ENCODE data around the gene TPSG1. TPM values are rescaled to one million over a fixed set of nuclear protein-coding genes. Genes with fewer than 3 reads are reported as not detected.

Gene TPSG1
- total and polyA plus RNA-seq, 10 of the 15 experiments (the other 5 are each of a cell fraction or from before 2014, with no cell fraction given): not detected

DNA sequence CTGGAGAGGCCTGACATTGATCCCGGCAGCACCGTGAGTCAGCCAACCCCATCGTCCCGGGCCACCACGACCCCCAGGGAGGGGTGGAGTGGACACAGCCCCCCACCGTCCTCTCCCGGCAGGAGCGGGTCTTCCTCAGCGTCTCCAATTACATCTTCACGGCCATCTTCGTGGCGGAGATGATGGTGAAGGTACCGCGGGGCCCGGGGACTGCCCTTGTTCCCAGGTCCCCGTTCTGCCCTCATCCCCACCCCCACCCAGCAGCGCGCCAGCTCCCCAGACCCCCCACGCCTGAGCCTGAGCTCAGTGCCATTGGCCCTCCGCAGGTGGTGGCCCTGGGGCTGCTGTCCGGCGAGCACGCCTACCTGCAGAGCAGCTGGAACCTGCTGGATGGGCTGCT lies 14.6 kb downstream of the TPSG1 start:
- FAIRE-seq (no peak), DNase-seq (ENCODE audit: low read depth, low spot score) (no peak), ATAC-seq (no peak)
- SMC1A ChIA-PET (ENCODE audit: uncharacterized antibody, unreplicated experiment): no interaction called here
- Histone ChIP-seq H4K20me1 (ENCODE audit: control insufficient read depth, insufficient read depth) (no peaks in the 10 kb centered on the region), H3K36me3 (ENCODE audit: control insufficient read depth in 2 of 2, insufficient read depth in 2 of 2, low read length in 1 of 2) (no peaks in the 10 kb centered on the region), H3K9me3 (replicated peaks; ENCODE audit: control insufficient read depth, insufficient read depth, low read length) (no peaks in the 10 kb centered on the region), H3K4me2 (ENCODE audit: control insufficient read depth, insufficient read depth) (no peak overlapping the region), H3K4me1 (ENCODE audit: control insufficient read depth, insufficient read depth, low read length) (no peaks in the 10 kb centered on the region), H2AFZ (ENCODE audit: control insufficient read depth, low read depth, low read length) (no peak overlapping the region), H3K4me3 (no peak overlapping the region), H3K9ac (ENCODE audit: control insufficient read depth, insufficient read depth, low read length) (no peak overlapping the region), H3K79me2 (ENCODE audit: control insufficient read depth, insufficient read depth, low read length) (no peaks in the 10 kb centered on the region), H3K27me3 (replicated peaks in 1 of 2; ENCODE audit: control insufficient read depth in 2 of 2, insufficient read depth in 2 of 2, low read length in 1 of 2) (no peaks in the 10 kb centered on the region), H3K27ac (ENCODE audit: control insufficient read depth, insufficient read depth) (no peak overlapping the region)
- TF ChIP-seq ZNF384 (IDR thresholded peaks at IDR 0.05; ENCODE audit: borderline replicate concordance, low read depth, low read length): no peak
- TF ChIP-seq ZSCAN29 (IDR thresholded peaks at IDR 0.05): no peak
- no peak for TF ChIP-seq NFXL1 (IDR thresholded peaks at IDR 0.05; ENCODE audit: borderline replicate concordance)
- intact Hi-C loops (cut with micrococcal nuclease; ENCODE audit: unreplicated experiment) (no loop called here), in situ Hi-C loops (cut with MboI) (no loop called here)
- CTCF ChIA-PET: no interaction called here
- RAD21 ChIA-PET (ENCODE audit: unreplicated experiment): no interaction called here
- 69% methylated on average over 23 of the region's 23 CpGs for whole genome bisulfite sequencing (ENCODE audit: insufficient coverage, insufficient replicate concordance, low lambda C conversion rate, missing lambda C conversion rate)
- no TSS peak for BruUV-seq (replicated peaks)
- POLR2A ChIA-PET: no interaction called here

DNA sequence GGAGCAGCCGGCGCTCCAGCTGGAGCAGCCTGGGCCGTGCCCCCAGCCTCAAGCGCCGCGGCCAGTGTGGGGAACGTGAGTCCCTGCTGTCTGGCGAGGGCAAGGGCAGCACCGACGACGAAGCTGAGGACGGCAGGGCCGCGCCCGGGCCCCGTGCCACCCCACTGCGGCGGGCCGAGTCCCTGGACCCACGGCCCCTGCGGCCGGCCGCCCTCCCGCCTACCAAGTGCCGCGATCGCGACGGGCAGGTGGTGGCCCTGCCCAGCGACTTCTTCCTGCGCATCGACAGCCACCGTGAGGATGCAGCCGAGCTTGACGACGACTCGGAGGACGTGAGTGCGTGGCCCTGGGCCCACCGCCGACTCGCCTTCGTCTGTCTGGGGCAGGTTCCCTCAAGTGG lies 16.0 kb downstream of the TPSG1 start:
- ATAC-seq: no peak
- WGBS (ENCODE audit: insufficient coverage, insufficient replicate concordance, low lambda C conversion rate, missing lambda C conversion rate): 83% methylated on average over 39 of the region's 43 CpGs

More for the DNA sequence above, 16.0 kb downstream of the TPSG1 start:
- Histone ChIP-seq H3K4me1 (ENCODE audit: control insufficient read depth, insufficient read depth, low read length) (no peaks in the 10 kb centered on the region), H3K4me3 (no peak overlapping the region), H3K4me2 (ENCODE audit: control insufficient read depth, insufficient read depth) (no peak overlapping the region), H3K9ac (ENCODE audit: control insufficient read depth, insufficient read depth, low read length) (no peak overlapping the region), H3K79me2 (ENCODE audit: control insufficient read depth, insufficient read depth, low read length) (no peaks in the 10 kb centered on the region), H3K36me3 (ENCODE audit: control insufficient read depth in 2 of 2, insufficient read depth in 2 of 2, low read length in 1 of 2) (no peaks in the 10 kb centered on the region), H3K27me3 (replicated peaks in 1 of 2; ENCODE audit: control insufficient read depth in 2 of 2, insufficient read depth in 2 of 2, low read length in 1 of 2) (no peaks in the 10 kb centered on the region), H3K27ac (ENCODE audit: control insufficient read depth, insufficient read depth) (no peak overlapping the region), H2AFZ (ENCODE audit: control insufficient read depth, low read depth, low read length) (no peak overlapping the region), H3K9me3 (replicated peaks; ENCODE audit: control insufficient read depth, insufficient read depth, low read length) (no peaks in the 10 kb centered on the region), H4K20me1 (ENCODE audit: control insufficient read depth, insufficient read depth) (no peaks in the 10 kb centered on the region)
- no TSS peak for BruUV-seq (replicated peaks)
- SMC1A ChIA-PET (ENCODE audit: uncharacterized antibody, unreplicated experiment): no interaction called here
- TF ChIP-seq SMAD5 (IDR thresholded peaks at IDR 0.05; ENCODE audit: low read depth) (no peak), TCF3 (IDR thresholded peaks at IDR 0.05; ENCODE audit: borderline replicate concordance, insufficient read depth, low read depth, low read length) (no peak)
- POLR2A ChIA-PET: no interaction called here
- DNase-seq (ENCODE audit: low read depth, low spot score) (no peak), FAIRE-seq (no peak)
- CTCF ChIA-PET: no interaction called here
- in situ Hi-C loops (cut with MboI) (no loop called here), intact Hi-C loops (cut with micrococcal nuclease; ENCODE audit: unreplicated experiment) (no loop called here)
- RAD21 ChIA-PET (ENCODE audit: unreplicated experiment): no interaction called here

Measured in GM12878 (cell line).